ENCODE measurements around the gene COA7. TPM values are rescaled to one million over a fixed set of nuclear protein-coding genes. Genes with fewer than 3 reads are reported as not detected.

The COA7 gene
- total RNA-seq, 1 donor from 2014 or later, result 7.6 TPM

DNA sequence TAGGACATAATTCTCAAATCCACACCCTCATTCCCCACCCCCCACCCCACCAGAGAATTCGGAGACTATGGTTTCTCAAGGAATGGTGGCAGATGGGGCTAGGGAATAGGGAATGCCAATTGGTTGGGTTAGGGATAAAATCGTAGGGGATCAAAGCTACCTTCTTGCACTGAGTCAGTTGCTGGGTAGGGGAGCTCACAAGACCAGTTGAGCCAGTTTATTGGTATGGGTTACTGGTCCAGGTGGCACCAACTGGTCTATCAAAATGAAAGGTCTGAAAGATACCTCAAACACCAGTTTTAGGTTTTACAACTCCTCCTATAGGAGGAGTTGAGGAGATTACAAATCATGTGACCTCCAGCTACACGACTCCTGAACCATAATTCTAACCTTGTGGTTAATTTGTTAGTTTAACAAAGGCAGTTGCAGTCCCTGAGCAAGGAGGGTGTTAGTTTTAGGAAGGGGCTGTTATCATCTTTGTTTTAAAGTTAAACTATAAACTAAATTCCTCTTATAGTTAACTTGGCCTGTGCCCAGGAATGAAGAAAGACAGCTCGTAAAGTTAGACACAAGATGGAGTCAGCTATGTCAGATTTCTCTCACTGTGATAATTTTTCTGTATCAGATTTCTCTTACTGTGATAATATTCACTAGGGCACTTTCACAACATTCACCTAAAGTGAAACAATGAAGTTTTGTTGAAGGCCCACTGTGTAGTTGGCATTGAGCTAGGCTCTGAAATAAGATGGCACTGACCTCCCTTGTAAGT lies 62.6 kb downstream of the COA7 start:
- TF ChIP-seq CTCF (IDR thresholded peaks at IDR 0.05), result no peak
- no peaks in the 10 kb centered on the region for H3K9me3 ChIP-seq
- H3K27me3 ChIP-seq, result no peaks in the 10 kb centered on the region
- peaks cover 2 to 4% of the 10 kb centered on the region in 2 donors for H3K4me1 ChIP-seq
- no peaks in the 10 kb centered on the region for H3K36me3 ChIP-seq
- H3K4me3 ChIP-seq, result no peak overlapping the region
- intact Hi-C loops (cut with DNase I), result no loop called here
- DNase-seq (ENCODE audit: low spot score in 2 of 2), result no peak
- no peak overlapping the region for H3K27ac ChIP-seq

Other genes starting within 250 kb of the COA7 start
- gene TUT4, start 145.3 kb downstream of the COA7 start, total RNA-seq, result 36.2 TPM
- gene GPX7, start 96.0 kb downstream of the COA7 start, total RNA-seq, result 6.3 TPM
- not detected for gene SHISAL2A, start 65.2 kb downstream of the COA7 start, total RNA-seq
- 17.5 TPM for gene ZYG11B, start 28.1 kb upstream of the COA7 start, total RNA-seq
- not detected for gene ZYG11A, start 144.4 kb upstream of the COA7 start, total RNA-seq
- gene ECHDC2, start 223.4 kb upstream of the COA7 start, total RNA-seq, result 127 TPM
- gene SCP2, start 228.9 kb upstream of the COA7 start, total RNA-seq, result 26.3 TPM

All from ascending aorta (tissue), 2 donors.